ENCODE data around the gene DLGAP4. TPM values are rescaled to one million over a fixed set of nuclear protein-coding genes. Genes with fewer than 3 reads are reported as not detected.

DLGAP4 gene
- total RNA-seq, 1 experiment from 2014 or later, result 80.3 TPM

- CTCF ChIA-PET, result interaction anchor here (0.7 kb wide), 1 partner anchor 270 kb away, joined by 3 read pairs; no protein-coding TSS in a partner anchor
- no peak overlapping the region for H3K27ac Mint-ChIP-seq (ENCODE audit: low read depth, unreplicated experiment)
These were observed 232.0 kb downstream of the DLGAP4 start for GRCh38 chr20:36538026-36538722.

GRCh38 chr20:36540551-36541211, 234.5 kb downstream of the DLGAP4 start:
- H3K4me1 Mint-ChIP-seq (ENCODE audit: insufficient read depth, unreplicated experiment), result peaks cover 8% of the 10 kb centered on the region
- TF ChIP-seq CTCF (IDR thresholded peaks at IDR 0.05; ENCODE audit: unreplicated experiment), result no peak
- DNase-seq (ENCODE audit: unreplicated experiment), result no peak
- intact Hi-C loops (cut with micrococcal nuclease), result no loop called here
- H3K27ac Mint-ChIP-seq (ENCODE audit: low read depth, unreplicated experiment), result no peak overlapping the region
- ChIA-PET CTCF (interaction anchor here (0.6 kb wide), 1 partner anchor 307 kb away, joined by 3 read pairs; no protein-coding TSS in a partner anchor), POLR2A (interaction anchor here (1.2 kb wide), 1 partner anchor 65 kb away, joined by 4 read pairs; the partner anchor contains the start of gene RAB5IF)
- no peaks in the 10 kb centered on the region for H3K27me3 Mint-ChIP-seq (ENCODE audit: insufficient read depth, unreplicated experiment)
- peaks cover 8% of the 10 kb centered on the region for H3K36me3 Mint-ChIP-seq (ENCODE audit: insufficient read depth, unreplicated experiment)
- H3K9me3 Mint-ChIP-seq (ENCODE audit: unreplicated experiment), result no peaks in the 10 kb centered on the region
- BruUV-seq (replicated peaks), result no TSS peak
- no peak overlapping the region for H3K4me3 Mint-ChIP-seq (ENCODE audit: unreplicated experiment)

More at GRCh38 chr20:36538026-36538722, 232.0 kb downstream of the DLGAP4 start:
- POLR2A ChIA-PET, result no interaction called here
- no peaks in the 10 kb centered on the region for H3K9me3 Mint-ChIP-seq (ENCODE audit: unreplicated experiment)
- intact Hi-C loops (cut with micrococcal nuclease), result no loop called here
- H3K4me3 Mint-ChIP-seq (ENCODE audit: unreplicated experiment), result no peak overlapping the region
- H3K36me3 Mint-ChIP-seq (ENCODE audit: insufficient read depth, unreplicated experiment), result no peaks in the 10 kb centered on the region
- DNase-seq (ENCODE audit: unreplicated experiment), result peak; percentile 20
- no peak for TF ChIP-seq CTCF (IDR thresholded peaks at IDR 0.05; ENCODE audit: unreplicated experiment)
- no TSS peak for BruUV-seq (replicated peaks)
- H3K4me1 Mint-ChIP-seq (ENCODE audit: insufficient read depth, unreplicated experiment), result no peaks in the 10 kb centered on the region
- no peaks in the 10 kb centered on the region for H3K27me3 Mint-ChIP-seq (ENCODE audit: insufficient read depth, unreplicated experiment)

GRCh38 chr20:36541227-36541767, 235.2 kb downstream of the DLGAP4 start, which contains the start of gene MYL9:
MYL9 (plus strand) TSS chr20:36541519; CDS start chr20:36544885, 3,366 bp downstream.
- CTCF ChIA-PET, result interaction anchor here (0.6 kb wide), 2 partner anchors 189 to 1655 kb away, joined by 4 to 5 read pairs; no protein-coding TSS in a partner anchor
- no peak for TF ChIP-seq CTCF (IDR thresholded peaks at IDR 0.05; ENCODE audit: unreplicated experiment)
- Mint-ChIP-seq H3K9me3 (ENCODE audit: unreplicated experiment) (no peaks in the 10 kb centered on the region), H3K36me3 (ENCODE audit: insufficient read depth, unreplicated experiment) (peaks cover 8% of the 10 kb centered on the region), H3K27ac (ENCODE audit: low read depth, unreplicated experiment) (peak within 1 kb of the TSS; percentile 61), H3K27me3 (ENCODE audit: insufficient read depth, unreplicated experiment) (no peaks in the 10 kb centered on the region), H3K4me3 (ENCODE audit: unreplicated experiment) (no peak within 1 kb of the TSS), H3K4me1 (ENCODE audit: insufficient read depth, unreplicated experiment) (peaks cover 8% of the 10 kb centered on the region)
- BruUV-seq (replicated peaks), result no TSS peak
- intact Hi-C loops (cut with micrococcal nuclease), result no loop called here
- POLR2A ChIA-PET, result no interaction called here
- DNase-seq (ENCODE audit: unreplicated experiment), result peak; percentile 20
